ENCODE data around the gene ZNF124.

DNA sequence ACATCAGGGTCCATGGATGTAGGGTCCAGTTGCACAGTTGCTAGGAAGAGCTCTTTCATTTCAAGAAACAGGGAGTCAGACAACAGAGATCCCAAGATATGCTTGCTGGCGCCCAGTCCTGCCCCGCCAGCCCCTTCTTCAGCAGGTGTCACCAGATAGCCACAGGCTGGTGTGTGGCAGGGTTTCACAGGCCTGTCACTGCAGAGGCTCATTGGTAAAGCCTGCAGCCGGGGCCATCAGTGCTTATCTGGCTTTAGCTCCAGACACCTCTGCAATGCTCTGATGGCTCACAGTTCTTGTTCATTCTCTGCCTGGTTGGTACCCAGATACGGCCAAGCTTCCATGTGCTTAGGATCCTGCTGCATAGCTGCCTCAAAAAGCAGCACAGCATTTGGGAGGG lies 12.4 kb upstream of the ZNF124 start:
- TF ChIP-seq CTCF (IDR thresholded peaks at IDR 0.05): no peak
- TF ChIP-seq POLR2AphosphoS5 (IDR thresholded peaks at IDR 0.05): no peak
- TF ChIP-seq POLR2A (IDR thresholded peaks at IDR 0.05): no peak
- TF ChIP-seq EP300 (IDR thresholded peaks at IDR 0.05): no peak

Measured in sigmoid colon (tissue), 4 donors.